DND-41 (cell line): ENCODE results near the gene PEAK3.

Source experiments
- ATAC-seq: fragments of 200-7000 bp; cut with Tn5 transposase; 3 replicates; pipeline ENCODE4 v1.9.1; 2021; ENCODE audit warnings: low read depth; ENCODE audit not compliant: insufficient read depth
- DNase-seq: peaks from one replicate; pipeline ENCODE4 v3.0.0-alpha.2; 2020
- H2AFZ ChIP-seq: 2 replicates; pipeline ENCODE4 v1.6.0; 2012; ENCODE audit warnings: low read depth, low read length
- H3K27ac ChIP-seq: 2 replicates; pipeline ENCODE4 v1.5.1; 2012; ENCODE audit warnings: low read length, inconsistent platforms
- H3K27me3 ChIP-seq: fragments of 200-600 bp; sonication (generic); 2 replicates; pipeline ENCODE4 v1.6.0; 2012; ENCODE audit warnings: low read length, mild to moderate bottlenecking, inconsistent platforms; ENCODE audit not compliant: insufficient read depth, poor library complexity
- H3K36me3 ChIP-seq: 2 replicates; pipeline ENCODE4 v1.5.1; 2012; ENCODE audit warnings: low read length, inconsistent platforms; ENCODE audit not compliant: insufficient read depth
- H3K4me1 ChIP-seq: 2 replicates; pipeline ENCODE4 v1.5.1; 2012; ENCODE audit warnings: mild to moderate bottlenecking, low read length; ENCODE audit not compliant: insufficient read depth
- H3K4me2 ChIP-seq: 2 replicates; pipeline ENCODE4 v1.6.0; 2012; ENCODE audit warnings: mild to moderate bottlenecking, moderate library complexity, low read length, inconsistent platforms; ENCODE audit not compliant: insufficient read depth
- H3K4me3 ChIP-seq, 2 experiments: fragments of 200-600 bp in 1 of 2; shearing (Covaris generic) in 1 of 2; 2 replicates each; pipeline ENCODE4 v1.5.1; 2012 to 2016; ENCODE audit warnings: inconsistent platforms in 2 of 2, low read length in 2 of 2, mild to moderate bottlenecking in 2 of 2, low read depth in 1 of 2, moderate library complexity in 1 of 2
- H3K79me2 ChIP-seq: 2 replicates; pipeline ENCODE4 v1.6.0; 2012; ENCODE audit warnings: low read length, inconsistent platforms; ENCODE audit not compliant: insufficient read depth
- H3K9ac ChIP-seq: 2 replicates; pipeline ENCODE4 v1.6.0; 2012; ENCODE audit warnings: low read depth, mild to moderate bottlenecking, inconsistent platforms, low read length, moderate library complexity
- H3K9me3 ChIP-seq: 2 replicates; pipeline ENCODE4 v1.5.1; 2012; ENCODE audit warnings: low read length, moderate library complexity, mild to moderate bottlenecking, inconsistent platforms; ENCODE audit not compliant: insufficient read depth, severe bottlenecking
- H4K20me1 ChIP-seq: 2 replicates; pipeline ENCODE4 v1.6.0; 2012; ENCODE audit warnings: low read length; ENCODE audit not compliant: insufficient read depth
- EZH2 ChIP-seq: IDR thresholded peaks from 3 replicates; pipeline ENCODE4 v1.6.1; 2012; ENCODE audit warnings: borderline replicate concordance, low read depth, mild to moderate bottlenecking, moderate library complexity, low read length, inconsistent platforms; ENCODE audit not compliant: severe bottlenecking
- TF ChIP-seq, protein P1 (sequence below): IDR thresholded peaks from 2 replicates; pipeline ENCODE4 v1.5.1; 2012; ENCODE audit warnings: borderline replicate concordance, low read length, moderate library complexity, mild to moderate bottlenecking; ENCODE audit not compliant: poor library complexity, severe bottlenecking; ENCODE audit errors: extremely low read depth

PEAK3 gene

DNA sequence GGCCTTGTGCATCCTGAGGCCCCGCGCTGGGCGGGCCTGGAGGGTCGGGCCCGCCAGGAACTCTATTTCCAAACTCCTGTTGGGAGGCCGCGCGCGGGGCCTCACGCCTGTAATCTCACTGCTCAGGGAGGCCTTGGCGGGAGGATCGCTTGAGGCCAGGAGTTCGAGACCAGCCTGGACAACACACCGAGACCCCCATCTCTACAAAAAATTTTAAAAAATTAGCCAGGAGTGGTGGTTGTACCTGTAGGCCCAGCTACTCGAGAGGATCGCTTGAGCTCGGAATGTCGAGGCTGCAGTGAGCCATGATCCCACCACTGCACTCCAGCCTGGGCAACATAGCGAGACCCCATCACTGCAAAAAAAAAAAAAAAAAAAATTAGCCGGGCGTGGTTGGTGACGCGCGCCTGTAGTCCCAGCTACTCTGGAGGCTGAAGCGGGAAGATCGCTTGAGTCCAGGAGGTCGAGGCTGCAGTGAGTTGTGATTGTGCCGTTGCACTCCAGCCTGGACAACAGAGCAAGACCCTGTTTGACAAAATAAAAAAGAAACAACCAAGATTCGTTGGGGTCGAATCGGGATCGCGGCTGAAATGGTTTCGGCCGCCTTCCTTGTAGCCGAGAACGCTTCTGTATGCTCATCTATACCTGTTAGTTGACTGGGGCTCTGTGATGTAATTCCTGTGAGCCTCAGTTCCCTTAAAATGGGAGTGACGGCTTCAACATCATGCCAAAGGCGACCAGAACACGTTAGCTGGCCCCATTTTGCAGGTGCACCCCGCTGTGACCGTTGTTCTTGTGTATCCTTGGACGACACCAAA is 44.7 kb downstream of the PEAK3 start:
- no peak for TF ChIP-seq EZH2
- TF ChIP-seq, protein P1, sequence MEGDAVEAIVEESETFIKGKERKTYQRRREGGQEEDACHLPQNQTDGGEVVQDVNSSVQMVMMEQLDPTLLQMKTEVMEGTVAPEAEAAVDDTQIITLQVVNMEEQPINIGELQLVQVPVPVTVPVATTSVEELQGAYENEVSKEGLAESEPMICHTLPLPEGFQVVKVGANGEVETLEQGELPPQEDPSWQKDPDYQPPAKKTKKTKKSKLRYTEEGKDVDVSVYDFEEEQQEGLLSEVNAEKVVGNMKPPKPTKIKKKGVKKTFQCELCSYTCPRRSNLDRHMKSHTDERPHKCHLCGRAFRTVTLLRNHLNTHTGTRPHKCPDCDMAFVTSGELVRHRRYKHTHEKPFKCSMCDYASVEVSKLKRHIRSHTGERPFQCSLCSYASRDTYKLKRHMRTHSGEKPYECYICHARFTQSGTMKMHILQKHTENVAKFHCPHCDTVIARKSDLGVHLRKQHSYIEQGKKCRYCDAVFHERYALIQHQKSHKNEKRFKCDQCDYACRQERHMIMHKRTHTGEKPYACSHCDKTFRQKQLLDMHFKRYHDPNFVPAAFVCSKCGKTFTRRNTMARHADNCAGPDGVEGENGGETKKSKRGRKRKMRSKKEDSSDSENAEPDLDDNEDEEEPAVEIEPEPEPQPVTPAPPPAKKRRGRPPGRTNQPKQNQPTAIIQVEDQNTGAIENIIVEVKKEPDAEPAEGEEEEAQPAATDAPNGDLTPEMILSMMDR, result no peak
- Histone ChIP-seq H3K9ac (peak overlapping the region; percentile 99), H3K36me3 (peaks cover 67% of the 10 kb centered on the region), H3K27ac (peak overlapping the region; percentile 96), H3K4me3 (peak overlapping the region; percentile 64 to 90; a peak in 3 of 4 replicates), H4K20me1 (peaks cover 75% of the 10 kb centered on the region), H3K4me2 (peak overlapping the region; percentile 82), H2AFZ (peak overlapping the region; percentile 77), H3K79me2 (peaks cover 98% of the 10 kb centered on the region), H3K4me1 (peaks cover 77% of the 10 kb centered on the region), H3K27me3 (no peaks in the 10 kb centered on the region), H3K9me3 (no peaks in the 10 kb centered on the region)
- DNase-seq (no peak), ATAC-seq (no peak)

DNA sequence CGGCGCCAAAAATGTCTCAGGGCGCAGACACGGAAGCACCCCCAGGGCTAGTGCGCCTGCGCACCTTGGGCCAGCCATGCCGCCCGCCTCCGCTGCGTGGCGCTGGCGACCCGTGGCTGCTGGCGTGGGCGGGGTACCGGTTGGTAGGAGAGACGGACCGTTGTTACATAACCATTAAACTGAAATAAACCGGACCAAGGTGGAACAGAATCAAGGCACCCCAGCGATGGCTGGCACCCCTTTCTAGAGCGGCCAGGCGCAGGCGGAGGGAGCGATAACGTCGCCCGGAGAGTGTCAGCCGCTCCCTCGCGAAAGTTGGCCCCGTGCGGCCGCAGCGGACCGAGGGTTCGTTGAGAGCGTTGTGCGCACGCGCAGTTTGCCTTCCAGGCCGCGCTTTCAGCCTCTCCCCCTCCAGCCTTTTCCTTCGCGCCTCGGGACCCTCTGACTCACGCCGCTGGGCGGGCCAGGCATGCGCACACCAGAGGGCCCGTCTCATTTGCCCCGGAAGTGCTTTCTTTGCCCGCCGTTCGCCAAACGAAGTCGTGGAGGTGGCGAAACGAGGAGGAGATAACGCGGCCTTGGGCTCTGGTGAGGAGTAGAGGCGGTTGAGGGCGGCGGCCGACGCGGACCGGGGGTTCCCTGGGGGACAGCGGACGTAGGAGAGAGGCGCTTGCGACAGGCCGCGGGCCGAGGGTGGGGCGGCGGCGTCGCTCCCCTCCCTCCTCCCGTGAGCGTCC is 45.5 kb downstream of the PEAK3 start, which contains the start of the genes PLEKHJ1 and SF3A2:
Gene PLEKHJ1, minus strand, starts transcription at position 16 of the 737 bp plus-strand sequence. CDS start 81 bp downstream, outside the sequence.
Gene SF3A2, plus strand, starts transcription at position 511 of the 737 bp plus-strand sequence. CDS start 6,595 bp downstream, outside the sequence.
- Histone ChIP-seq H4K20me1 (peaks cover 73% of the 10 kb centered on the region), H3K79me2 (peaks cover 97% of the 10 kb centered on the region), H3K9ac (peak within 1 kb of the TSS; percentile 99), H3K27me3 (no peaks in the 10 kb centered on the region), H2AFZ (peak within 1 kb of the TSS; percentile 87), H3K4me2 (peak within 1 kb of the TSS; percentile 82), H3K4me1 (peaks cover 71% of the 10 kb centered on the region), H3K9me3 (no peaks in the 10 kb centered on the region), H3K27ac (peak within 1 kb of the TSS; percentile 96), H3K36me3 (peaks cover 65% of the 10 kb centered on the region), H3K4me3 (peak within 1 kb of the TSS; percentile 64 to 90)
- DNase-seq, result peak; percentile 98
- TF ChIP-seq, protein P1, result peak; percentile 100
- no peak for TF ChIP-seq EZH2
- ATAC-seq, result peak; percentile 75

DNA sequence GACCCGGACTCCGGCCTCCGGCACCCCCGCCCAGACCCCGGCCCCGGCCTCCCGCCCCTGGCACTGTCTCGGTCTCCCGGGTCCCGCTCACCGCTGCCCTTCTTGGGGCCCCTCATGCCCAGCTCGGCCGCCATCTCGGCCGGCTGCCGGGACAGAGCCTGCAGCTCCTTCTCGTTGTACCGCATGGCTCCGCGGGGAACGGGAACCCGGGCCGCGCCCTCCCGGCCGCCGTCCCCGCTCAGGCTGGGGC is 46.0 kb downstream of the PEAK3 start:
- peak overlapping the region; percentile 99 for H3K9ac ChIP-seq
- no peak for ATAC-seq
- H3K27me3 ChIP-seq, result no peaks in the 10 kb centered on the region
- H2AFZ ChIP-seq, result peak overlapping the region; percentile 63
- H3K27ac ChIP-seq, result peak overlapping the region; percentile 96
- peak overlapping the region; percentile 82 for H3K4me2 ChIP-seq
- peaks cover 72% of the 10 kb centered on the region for H4K20me1 ChIP-seq
- peaks cover 93% of the 10 kb centered on the region for H3K79me2 ChIP-seq
- no peaks in the 10 kb centered on the region for H3K9me3 ChIP-seq
- H3K4me3 ChIP-seq, result peak overlapping the region; percentile 64 to 88; a peak in 3 of 4 replicates
- peaks cover 66% of the 10 kb centered on the region for H3K4me1 ChIP-seq
- TF ChIP-seq, protein P1, result no peak
- no peak for TF ChIP-seq EZH2
- DNase-seq, result no peak
- H3K36me3 ChIP-seq, result peaks cover 64% of the 10 kb centered on the region
